Stimulated activated CD8-positive, alpha-beta memory T cell treated with anti-CD3 and anti-CD28 coated beads, Interleukin-12 subunit alpha, Interleukin-12 subunit beta, amount 100 ng/mL, for 1 hour (primary cell): ENCODE measurements around the gene RPS19BP1.
"Not testable (repeated sequence)": the region's sequence is repeated elsewhere in the genome, so short reads cannot be mapped to it uniquely, and the experiment has no call there.

Experiments
- DNase-seq: peaks from one replicate; pipeline ENCODE4 v3.0.0-alpha.2; 2020; ENCODE audit warnings: low read depth

RPS19BP1 gene

GRCh38 chr22:39513791-39514190, 18.8 kb downstream of the RPS19BP1 start:
- DNase-seq = no peak

GRCh38 chr22:39512026-39512425, 20.5 kb downstream of the RPS19BP1 start:
- no peak for DNase-seq

GRCh38 chr22:39511226-39511625, 21.3 kb downstream of the RPS19BP1 start:
- no peak for DNase-seq

GRCh38 chr22:39510529-39511149, 21.9 kb downstream of the RPS19BP1 start:
- no peak for DNase-seq

GRCh38 chr22:39508393-39508792, 24.2 kb downstream of the RPS19BP1 start:
- DNase-seq = no peak

- DNase-seq = not testable (repeated sequence)
Measured at GRCh38 chr22:39507021-39507420, 25.5 kb downstream of the RPS19BP1 start.

- DNase-seq = no peak
Measured at GRCh38 chr22:39504071-39504470, 28.5 kb downstream of the RPS19BP1 start.

GRCh38 chr22:39503630-39504029, 28.9 kb downstream of the RPS19BP1 start:
- no peak for DNase-seq

GRCh38 chr22:39502789-39503409, 29.6 kb downstream of the RPS19BP1 start:
- no peak for DNase-seq

- peak; percentile 81 for DNase-seq
Measured at GRCh38 chr22:39502109-39502788, 30.3 kb downstream of the RPS19BP1 start, which contains the start of gene MIEF1. Gene MIEF1 (plus strand): TSS chr22:39502290. CDS start chr22:39511295, 9,005 bp downstream.

GRCh38 chr22:39501644-39502108, 30.9 kb downstream of the RPS19BP1 start:
- DNase-seq = no peak

- no peak for DNase-seq
Measured at GRCh38 chr22:39500101-39500500, 32.4 kb downstream of the RPS19BP1 start.

- no peak for DNase-seq
Measured at GRCh38 chr22:39498802-39499201, 33.7 kb downstream of the RPS19BP1 start.

GRCh38 chr22:39498368-39498767, 34.2 kb downstream of the RPS19BP1 start:
- DNase-seq = no peak

- DNase-seq = no peak
Measured at GRCh38 chr22:39497429-39497828, 35.1 kb downstream of the RPS19BP1 start.

- peak; percentile 30 for DNase-seq
Measured at GRCh38 chr22:39496131-39496838, 36.3 kb downstream of the RPS19BP1 start.

- DNase-seq = no peak
Measured at GRCh38 chr22:39494471-39495120, 38.0 kb downstream of the RPS19BP1 start.

GRCh38 chr22:39493759-39494158, 38.8 kb downstream of the RPS19BP1 start:
- DNase-seq = no peak

GRCh38 chr22:39492186-39492585, 40.4 kb downstream of the RPS19BP1 start:
- DNase-seq = no peak

- no peak for DNase-seq
Measured at GRCh38 chr22:39491696-39492095, 40.9 kb downstream of the RPS19BP1 start.

GRCh38 chr22:39490966-39491680, 41.4 kb downstream of the RPS19BP1 start:
- no peak for DNase-seq
